ENCODE measurements around the gene MTA3.
"Not testable (repeated sequence)": the region's sequence is repeated elsewhere in the genome, so short reads cannot be mapped to it uniquely, and the experiment has no call there.

MTA3 gene

GRCh38 chr2:42558827-42559226, 9.6 kb upstream of the MTA3 start:
- H2AFZ ChIP-seq (ENCODE audit: low read length) = no peak overlapping the region
- H3K27me3 ChIP-seq (ENCODE audit: insufficient read depth, low read length) = no peaks in the 10 kb centered on the region
- H3K9me3 ChIP-seq (ENCODE audit: low read length) = no peaks in the 10 kb centered on the region
- H3K4me2 ChIP-seq (ENCODE audit: low read length) = no peak overlapping the region
- H4K20me1 ChIP-seq (ENCODE audit: insufficient read depth, low read length) = no peaks in the 10 kb centered on the region
- H3K4me1 ChIP-seq (ENCODE audit: insufficient read depth, low read length, severe bottlenecking) = peaks cover 47% of the 10 kb centered on the region
- no peak for TF ChIP-seq EZH2 (IDR thresholded peaks at IDR 0.05; ENCODE audit: borderline replicate concordance, low read length)
- TF ChIP-seq, protein P1, sequence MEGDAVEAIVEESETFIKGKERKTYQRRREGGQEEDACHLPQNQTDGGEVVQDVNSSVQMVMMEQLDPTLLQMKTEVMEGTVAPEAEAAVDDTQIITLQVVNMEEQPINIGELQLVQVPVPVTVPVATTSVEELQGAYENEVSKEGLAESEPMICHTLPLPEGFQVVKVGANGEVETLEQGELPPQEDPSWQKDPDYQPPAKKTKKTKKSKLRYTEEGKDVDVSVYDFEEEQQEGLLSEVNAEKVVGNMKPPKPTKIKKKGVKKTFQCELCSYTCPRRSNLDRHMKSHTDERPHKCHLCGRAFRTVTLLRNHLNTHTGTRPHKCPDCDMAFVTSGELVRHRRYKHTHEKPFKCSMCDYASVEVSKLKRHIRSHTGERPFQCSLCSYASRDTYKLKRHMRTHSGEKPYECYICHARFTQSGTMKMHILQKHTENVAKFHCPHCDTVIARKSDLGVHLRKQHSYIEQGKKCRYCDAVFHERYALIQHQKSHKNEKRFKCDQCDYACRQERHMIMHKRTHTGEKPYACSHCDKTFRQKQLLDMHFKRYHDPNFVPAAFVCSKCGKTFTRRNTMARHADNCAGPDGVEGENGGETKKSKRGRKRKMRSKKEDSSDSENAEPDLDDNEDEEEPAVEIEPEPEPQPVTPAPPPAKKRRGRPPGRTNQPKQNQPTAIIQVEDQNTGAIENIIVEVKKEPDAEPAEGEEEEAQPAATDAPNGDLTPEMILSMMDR (IDR thresholded peaks at IDR 0.05; ENCODE audit: low read length) = no peak
- H3K4me3 ChIP-seq (ENCODE audit: low read depth, low read length, poor library complexity, severe bottlenecking) = no peak overlapping the region
- no peak overlapping the region for H3K9ac ChIP-seq (ENCODE audit: low read length)
- no peaks in the 10 kb centered on the region for H3K9me2 ChIP-seq (ENCODE audit: low read depth, low read length)
- no peaks in the 10 kb centered on the region for H3K79me2 ChIP-seq (ENCODE audit: insufficient read depth, low read length)
- H3K36me3 ChIP-seq (ENCODE audit: insufficient read depth, low read length) = no peaks in the 10 kb centered on the region
- peak overlapping the region; percentile 81 for H3K27ac ChIP-seq (ENCODE audit: low read depth, low read length, poor library complexity, severe bottlenecking)
- 0 out of 2 replicates have a peak, but pooled peaks cover 5% of the 10 kb centered on the region for H3F3A ChIP-seq (ENCODE audit: insufficient read depth, low read length)

GRCh38 chr2:42560133-42560532, 8.3 kb upstream of the MTA3 start:
- Histone ChIP-seq H3K4me1 (ENCODE audit: insufficient read depth, low read length, severe bottlenecking) (peaks cover 48% of the 10 kb centered on the region), H3K27ac (ENCODE audit: low read depth, low read length, poor library complexity, severe bottlenecking) (peak overlapping the region; percentile 81)
- not testable (repeated sequence) for H3F3A ChIP-seq (ENCODE audit: insufficient read depth, low read length); H3K79me2 ChIP-seq (ENCODE audit: insufficient read depth, low read length); H2AFZ ChIP-seq (ENCODE audit: low read length); H3K4me2 ChIP-seq (ENCODE audit: low read length); H3K9me2 ChIP-seq (ENCODE audit: low read depth, low read length); H3K27me3 ChIP-seq (ENCODE audit: insufficient read depth, low read length); H3K9ac ChIP-seq (ENCODE audit: low read length); H3K4me3 ChIP-seq (ENCODE audit: low read depth, low read length, poor library complexity, severe bottlenecking); H4K20me1 ChIP-seq (ENCODE audit: insufficient read depth, low read length); H3K36me3 ChIP-seq (ENCODE audit: insufficient read depth, low read length); H3K9me3 ChIP-seq (ENCODE audit: low read length)

GRCh38 chr2:42560899-42561298, 7.5 kb upstream of the MTA3 start:
- peak overlapping the region; percentile 81 for H3K27ac ChIP-seq (ENCODE audit: low read depth, low read length, poor library complexity, severe bottlenecking)
- no peak overlapping the region for H3K4me3 ChIP-seq (ENCODE audit: low read depth, low read length, poor library complexity, severe bottlenecking)
- no peak overlapping the region for H2AFZ ChIP-seq (ENCODE audit: low read length)
- no peak overlapping the region for H3K9ac ChIP-seq (ENCODE audit: low read length)
- H3K36me3 ChIP-seq (ENCODE audit: insufficient read depth, low read length) = no peaks in the 10 kb centered on the region
- H3K79me2 ChIP-seq (ENCODE audit: insufficient read depth, low read length) = no peaks in the 10 kb centered on the region
- 0 out of 2 replicates have a peak, but pooled peaks cover 5% of the 10 kb centered on the region for H3F3A ChIP-seq (ENCODE audit: insufficient read depth, low read length)
- H3K9me3 ChIP-seq (ENCODE audit: low read length) = no peaks in the 10 kb centered on the region
- H3K9me2 ChIP-seq (ENCODE audit: low read depth, low read length) = no peaks in the 10 kb centered on the region
- no peak overlapping the region for H3K4me2 ChIP-seq (ENCODE audit: low read length)
- TF ChIP-seq EZH2 (IDR thresholded peaks at IDR 0.05; ENCODE audit: borderline replicate concordance, low read length) = no peak
- TF ChIP-seq, protein P1 (IDR thresholded peaks at IDR 0.05; ENCODE audit: low read length) = no peak
- H4K20me1 ChIP-seq (ENCODE audit: insufficient read depth, low read length) = no peaks in the 10 kb centered on the region
- no peaks in the 10 kb centered on the region for H3K27me3 ChIP-seq (ENCODE audit: insufficient read depth, low read length)
- H3K4me1 ChIP-seq (ENCODE audit: insufficient read depth, low read length, severe bottlenecking) = peaks cover 55% of the 10 kb centered on the region

GRCh38 chr2:42562474-42563144, 5.8 kb upstream of the MTA3 start:
- Histone ChIP-seq H3K79me2 (ENCODE audit: insufficient read depth, low read length) (no peaks in the 10 kb centered on the region), H3F3A (ENCODE audit: insufficient read depth, low read length) (peaks cover 11% of the 10 kb centered on the region; the same call in 1 of the 2 replicates), H3K4me2 (ENCODE audit: low read length) (no peak overlapping the region), H3K4me1 (ENCODE audit: insufficient read depth, low read length, severe bottlenecking) (peaks cover 60% of the 10 kb centered on the region), H3K9ac (ENCODE audit: low read length) (no peak overlapping the region), H3K9me3 (ENCODE audit: low read length) (no peaks in the 10 kb centered on the region), H3K27ac (ENCODE audit: low read depth, low read length, poor library complexity, severe bottlenecking) (peak overlapping the region; percentile 81), H3K4me3 (ENCODE audit: low read depth, low read length, poor library complexity, severe bottlenecking) (no peak overlapping the region), H3K9me2 (ENCODE audit: low read depth, low read length) (no peaks in the 10 kb centered on the region), H4K20me1 (ENCODE audit: insufficient read depth, low read length) (no peaks in the 10 kb centered on the region), H3K27me3 (ENCODE audit: insufficient read depth, low read length) (no peaks in the 10 kb centered on the region), H2AFZ (ENCODE audit: low read length) (no peak overlapping the region), H3K36me3 (ENCODE audit: insufficient read depth, low read length) (no peaks in the 10 kb centered on the region)
- no peak for TF ChIP-seq EZH2 (IDR thresholded peaks at IDR 0.05; ENCODE audit: borderline replicate concordance, low read length)
- TF ChIP-seq, protein P1 (IDR thresholded peaks at IDR 0.05; ENCODE audit: low read length) = no peak

Measured in OCI-LY1 (cell line).